ENCODE measurements around the gene SLC40A1. TPM values are rescaled to one million over a fixed set of nuclear protein-coding genes. Genes with fewer than 3 reads are reported as not detected.

SLC40A1 gene
- total RNA-seq, 1 experiment from 2014 or later, result not detected

DNA sequence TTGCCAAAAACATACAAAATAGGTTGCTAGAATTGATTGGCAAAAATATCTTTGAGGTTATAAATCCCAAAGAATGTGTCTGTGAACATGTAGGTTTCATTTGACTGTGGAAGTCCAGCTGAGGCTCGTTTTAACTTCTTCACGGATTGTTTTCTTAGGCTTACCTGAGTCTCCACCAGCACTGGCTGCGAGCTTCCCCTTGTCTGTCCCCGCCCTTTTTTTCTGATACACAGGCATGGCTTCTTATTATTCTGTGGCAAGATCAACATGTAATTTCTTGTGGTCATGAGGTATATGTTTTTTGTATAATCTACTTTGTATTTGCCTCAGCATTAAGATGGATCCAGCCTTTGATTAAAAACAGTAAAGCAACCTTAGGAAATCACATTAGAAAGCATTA, 7.2 kb upstream of the SLC40A1 start:
- no peak overlapping the region for H3K4me3 Mint-ChIP-seq
- H3K27ac Mint-ChIP-seq, result no peak overlapping the region
- no peaks in the 10 kb centered on the region for H3K36me3 Mint-ChIP-seq (ENCODE audit: insufficient read depth in 1 of 3, low read depth in 3 of 3)
- no peak overlapping the region for H4K5ac ChIP-seq (ENCODE audit: insufficient read length, low read depth, low read length)
- no peaks in the 10 kb centered on the region for H3K9me3 ChIP-seq (ENCODE audit: control insufficient read depth, low read depth, low read length)
- H4K8ac ChIP-seq (replicated peaks; ENCODE audit: insufficient read length, low read depth, low read length), result no peak overlapping the region
- no peak overlapping the region for H2BK20ac ChIP-seq (ENCODE audit: low read depth, low read length, poor library complexity, severe bottlenecking)
- H2AK5ac ChIP-seq (ENCODE audit: insufficient read length, low read length), result no peak overlapping the region
- WGBS (ENCODE audit: extremely low coverage, insufficient read length, low lambda C conversion rate), result no CpG with 5 or more reads among the region's 4 CpGs
- no peaks in the 10 kb centered on the region for H3K4me1 ChIP-seq (ENCODE audit: insufficient read depth, low read length)
- no peak overlapping the region for H3K23ac ChIP-seq (ENCODE audit: insufficient read length, low read depth, low read length)
- peaks cover 14% of the 10 kb centered on the region for H3K27me3 ChIP-seq (ENCODE audit: insufficient read depth, low read length)
- H3K4me1 Mint-ChIP-seq, result peaks cover 3% of the 10 kb centered on the region in 2 experiments
- H2BK15ac ChIP-seq (ENCODE audit: low read depth, low read length), result no peak overlapping the region
- no peaks in the 10 kb centered on the region for H3K79me2 ChIP-seq (ENCODE audit: insufficient read depth, low read length)
- H4K91ac ChIP-seq (ENCODE audit: insufficient read length, low read depth, low read length), result no peak overlapping the region
- H3K4me2 ChIP-seq (ENCODE audit: insufficient read depth, insufficient read length, low read length), result no peak overlapping the region
- no peak overlapping the region for H2BK5ac ChIP-seq (ENCODE audit: insufficient read length, low read length)
- no peak overlapping the region for H3K4ac ChIP-seq (ENCODE audit: low read depth, low read length)
- DNase-seq, result no peak
- peaks cover 87% of the 10 kb centered on the region for H3K27me3 Mint-ChIP-seq (ENCODE audit: low read depth)
- no peak overlapping the region for H2BK120ac ChIP-seq (ENCODE audit: low read depth, low read length, poor library complexity, severe bottlenecking)
- H2AFZ ChIP-seq (ENCODE audit: low read length), result no peak overlapping the region
- no peak overlapping the region for H3K9ac ChIP-seq (ENCODE audit: extremely low read depth, insufficient read length, low read length)
- H3K79me1 ChIP-seq (ENCODE audit: insufficient read depth, low read depth, low read length, poor library complexity, severe bottlenecking), result no peaks in the 10 kb centered on the region
- no peak overlapping the region for H3K56ac ChIP-seq (ENCODE audit: insufficient read length, low read depth, low read length)
- no peak overlapping the region for H3K27ac ChIP-seq (ENCODE audit: insufficient read length, low read depth, low read length)
- H3K18ac ChIP-seq (ENCODE audit: insufficient read length, low read depth, low read length), result no peak overlapping the region
- no peaks in the 10 kb centered on the region for H3K23me2 ChIP-seq (ENCODE audit: insufficient read length, low read depth, low read length, poor library complexity, severe bottlenecking)
- no peak overlapping the region for H3K14ac ChIP-seq (ENCODE audit: insufficient read depth, low read length)
- no peaks in the 10 kb centered on the region for H4K20me1 ChIP-seq (ENCODE audit: control insufficient read depth, insufficient read depth, insufficient read length)
- no peak overlapping the region for H2BK12ac ChIP-seq (ENCODE audit: insufficient read length, low read depth, low read length)
- TF ChIP-seq, protein P1, sequence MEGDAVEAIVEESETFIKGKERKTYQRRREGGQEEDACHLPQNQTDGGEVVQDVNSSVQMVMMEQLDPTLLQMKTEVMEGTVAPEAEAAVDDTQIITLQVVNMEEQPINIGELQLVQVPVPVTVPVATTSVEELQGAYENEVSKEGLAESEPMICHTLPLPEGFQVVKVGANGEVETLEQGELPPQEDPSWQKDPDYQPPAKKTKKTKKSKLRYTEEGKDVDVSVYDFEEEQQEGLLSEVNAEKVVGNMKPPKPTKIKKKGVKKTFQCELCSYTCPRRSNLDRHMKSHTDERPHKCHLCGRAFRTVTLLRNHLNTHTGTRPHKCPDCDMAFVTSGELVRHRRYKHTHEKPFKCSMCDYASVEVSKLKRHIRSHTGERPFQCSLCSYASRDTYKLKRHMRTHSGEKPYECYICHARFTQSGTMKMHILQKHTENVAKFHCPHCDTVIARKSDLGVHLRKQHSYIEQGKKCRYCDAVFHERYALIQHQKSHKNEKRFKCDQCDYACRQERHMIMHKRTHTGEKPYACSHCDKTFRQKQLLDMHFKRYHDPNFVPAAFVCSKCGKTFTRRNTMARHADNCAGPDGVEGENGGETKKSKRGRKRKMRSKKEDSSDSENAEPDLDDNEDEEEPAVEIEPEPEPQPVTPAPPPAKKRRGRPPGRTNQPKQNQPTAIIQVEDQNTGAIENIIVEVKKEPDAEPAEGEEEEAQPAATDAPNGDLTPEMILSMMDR (conservative IDR thresholded peaks at IDR 0.05), result no peak
- H3K9me3 Mint-ChIP-seq, result no peaks in the 10 kb centered on the region; a peak in 1 of 5 replicates
- H3T11ph ChIP-seq (ENCODE audit: low read length), result no peak overlapping the region
